Measurements from ENCODE around the gene NR6A1.

GRCh38 chr9:124594673-124595072 lies 176.4 kb downstream of the NR6A1 start:
- no peak for TF ChIP-seq YY1 (IDR thresholded peaks at IDR 0.05; ENCODE audit: insufficient read depth, insufficient read length)
- TF ChIP-seq ZNF274 (IDR thresholded peaks at IDR 0.05; ENCODE audit: low read depth, low read length) = no peak
